NCI-H1417 (cell line): ENCODE data around the gene TRERF1.

Experiments
- DNase-seq, 3 experiments: peaks; one replicate each; lab custom pipeline; 2025; lab: John Stamatoyannopoulos, UW

The TRERF1 gene

GRCh38 chr6:42190554-42191183, 261.1 kb downstream of the TRERF1 start:
- no peak for DNase-seq

- DNase-seq = no peak
These were observed 263.3 kb downstream of the TRERF1 start for GRCh38 chr6:42188406-42188805.

- no peak for DNase-seq
These were observed 266.1 kb downstream of the TRERF1 start for GRCh38 chr6:42185597-42185996.

GRCh38 chr6:42184475-42184874, 267.3 kb downstream of the TRERF1 start:
- DNase-seq = no peak

GRCh38 chr6:42182101-42182500, 269.6 kb downstream of the TRERF1 start:
- DNase-seq = no peak

GRCh38 chr6:42179945-42180313, 271.8 kb downstream of the TRERF1 start:
- no peak for DNase-seq

GRCh38 chr6:42179261-42179944, 272.3 kb downstream of the TRERF1 start:
- DNase-seq = no peak

GRCh38 chr6:42177514-42178364, 274.0 kb downstream of the TRERF1 start:
- no peak for DNase-seq

GRCh38 chr6:42176981-42177380, 274.7 kb downstream of the TRERF1 start:
- no peak for DNase-seq

- DNase-seq = no peak
These were observed 275.9 kb downstream of the TRERF1 start for GRCh38 chr6:42175860-42176259.
